Measurements from ENCODE around the gene PTPRZ1. TPM values are rescaled to one million over a fixed set of nuclear protein-coding genes. Genes with fewer than 3 reads are reported as not detected.
A peak's percentile ranks its signal among the peaks of the same experiment; 100 is the strongest.

PTPRZ1 gene
- total RNA-seq, 1 experiment from 2014 or later = 0.58 TPM

- Histone ChIP-seq H3K27ac (ENCODE audit: low read depth, low read length, poor library complexity, severe bottlenecking) (no peak overlapping the region), H3K27me3 (replicated peaks; ENCODE audit: insufficient read depth, low read depth, low read length, poor library complexity) (no peaks in the 10 kb centered on the region), H3K36me3 (ENCODE audit: insufficient read depth, low read length, poor library complexity, severe bottlenecking) (no peaks in the 10 kb centered on the region), H3K4me1 (ENCODE audit: insufficient read depth, low read length, poor library complexity, severe bottlenecking) (no peaks in the 10 kb centered on the region), H3K9me3 (ENCODE audit: low read depth, low read length, poor library complexity, severe bottlenecking) (no peaks in the 10 kb centered on the region), H3K4me3 (ENCODE audit: low read depth, low read length, poor library complexity, severe bottlenecking) (no peak overlapping the region)
- TF ChIP-seq CTCF (conservative IDR thresholded peaks at IDR 0.05; ENCODE audit: low read depth, low read length) (no peak), EZH2 (IDR thresholded peaks at IDR 0.05; ENCODE audit: borderline replicate concordance, low read depth, low read length, poor library complexity, severe bottlenecking) (no peak)
- no TSS peak for BruUV-seq (replicated peaks)
- POLR2A ChIA-PET (ENCODE audit: low non-redundant PET) = no interaction called here
- CTCF ChIA-PET = no interaction called here
- intact Hi-C loops (cut with micrococcal nuclease; ENCODE audit: unreplicated experiment) = no loop called here
- no peak for DNase-seq (ENCODE audit: low spot score)
Measured at GRCh38 chr7:122046402-122046801, 173.4 kb downstream of the PTPRZ1 start.

- POLR2A ChIA-PET (ENCODE audit: low non-redundant PET) = no interaction called here
- intact Hi-C loops (cut with micrococcal nuclease; ENCODE audit: unreplicated experiment) = no loop called here
- Histone ChIP-seq H3K27me3 (replicated peaks; ENCODE audit: insufficient read depth, low read depth, low read length, poor library complexity) (no peaks in the 10 kb centered on the region), H3K4me1 (ENCODE audit: insufficient read depth, low read length, poor library complexity, severe bottlenecking) (no peaks in the 10 kb centered on the region), H3K27ac (ENCODE audit: low read depth, low read length, poor library complexity, severe bottlenecking) (no peak overlapping the region), H3K36me3 (ENCODE audit: insufficient read depth, low read length, poor library complexity, severe bottlenecking) (no peaks in the 10 kb centered on the region), H3K9me3 (ENCODE audit: low read depth, low read length, poor library complexity, severe bottlenecking) (no peaks in the 10 kb centered on the region), H3K4me3 (ENCODE audit: low read depth, low read length, poor library complexity, severe bottlenecking) (no peak overlapping the region)
- BruUV-seq (replicated peaks) = no TSS peak
- TF ChIP-seq EZH2 (IDR thresholded peaks at IDR 0.05; ENCODE audit: borderline replicate concordance, low read depth, low read length, poor library complexity, severe bottlenecking) = no peak
- no peak for TF ChIP-seq CTCF (conservative IDR thresholded peaks at IDR 0.05; ENCODE audit: low read depth, low read length)
- no peak for DNase-seq (ENCODE audit: low spot score)
- CTCF ChIA-PET = no interaction called here
Measured at GRCh38 chr7:122054393-122054792, 181.4 kb downstream of the PTPRZ1 start.

- Histone ChIP-seq H3K27me3 (replicated peaks; ENCODE audit: insufficient read depth, low read depth, low read length, poor library complexity) (no peaks in the 10 kb centered on the region), H3K36me3 (ENCODE audit: insufficient read depth, low read length, poor library complexity, severe bottlenecking) (no peaks in the 10 kb centered on the region), H3K9me3 (ENCODE audit: low read depth, low read length, poor library complexity, severe bottlenecking) (no peaks in the 10 kb centered on the region), H3K4me3 (ENCODE audit: low read depth, low read length, poor library complexity, severe bottlenecking) (no peak overlapping the region), H3K4me1 (ENCODE audit: insufficient read depth, low read length, poor library complexity, severe bottlenecking) (no peaks in the 10 kb centered on the region), H3K27ac (ENCODE audit: low read depth, low read length, poor library complexity, severe bottlenecking) (no peak overlapping the region)
- DNase-seq (ENCODE audit: low spot score) = peak; percentile 12
- no TSS peak for BruUV-seq (replicated peaks)
- POLR2A ChIA-PET (ENCODE audit: low non-redundant PET) = no interaction called here
- intact Hi-C loops (cut with micrococcal nuclease; ENCODE audit: unreplicated experiment) = no loop called here
- TF ChIP-seq CTCF (conservative IDR thresholded peaks at IDR 0.05; ENCODE audit: low read depth, low read length) = no peak
- no peak for TF ChIP-seq EZH2 (IDR thresholded peaks at IDR 0.05; ENCODE audit: borderline replicate concordance, low read depth, low read length, poor library complexity, severe bottlenecking)
- CTCF ChIA-PET = no interaction called here
Measured at GRCh38 chr7:122055073-122055472, 182.1 kb downstream of the PTPRZ1 start.

Data from A673 (cell line).